GM21390 (cell line): ENCODE measurements around the gene CIAO2A.

Source experiments
- ATAC-seq: cut with Tn5 transposase; IDR thresholded peaks from one replicate; pipeline ENCODE4 v1.9.1; 2021; ENCODE audit not compliant: unreplicated experiment

Gene CIAO2A

DNA sequence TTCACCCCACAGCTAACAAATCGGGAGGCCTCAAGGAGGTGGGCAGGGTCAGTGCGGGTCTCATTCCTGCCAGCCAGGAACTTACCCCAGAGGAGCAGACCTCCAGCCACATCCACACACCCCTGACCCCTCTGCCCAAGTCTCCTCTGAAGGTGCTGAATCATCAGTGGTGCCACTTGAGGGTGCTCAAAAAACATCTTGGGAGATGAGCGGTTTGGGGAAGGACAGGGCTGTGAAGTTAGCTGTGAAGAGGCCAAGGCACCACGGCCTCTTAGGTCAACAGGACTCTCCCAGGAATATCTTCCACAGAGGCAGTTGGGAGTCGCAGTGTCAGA, 48.6 kb downstream of the CIAO2A start:
- no peak for ATAC-seq

DNA sequence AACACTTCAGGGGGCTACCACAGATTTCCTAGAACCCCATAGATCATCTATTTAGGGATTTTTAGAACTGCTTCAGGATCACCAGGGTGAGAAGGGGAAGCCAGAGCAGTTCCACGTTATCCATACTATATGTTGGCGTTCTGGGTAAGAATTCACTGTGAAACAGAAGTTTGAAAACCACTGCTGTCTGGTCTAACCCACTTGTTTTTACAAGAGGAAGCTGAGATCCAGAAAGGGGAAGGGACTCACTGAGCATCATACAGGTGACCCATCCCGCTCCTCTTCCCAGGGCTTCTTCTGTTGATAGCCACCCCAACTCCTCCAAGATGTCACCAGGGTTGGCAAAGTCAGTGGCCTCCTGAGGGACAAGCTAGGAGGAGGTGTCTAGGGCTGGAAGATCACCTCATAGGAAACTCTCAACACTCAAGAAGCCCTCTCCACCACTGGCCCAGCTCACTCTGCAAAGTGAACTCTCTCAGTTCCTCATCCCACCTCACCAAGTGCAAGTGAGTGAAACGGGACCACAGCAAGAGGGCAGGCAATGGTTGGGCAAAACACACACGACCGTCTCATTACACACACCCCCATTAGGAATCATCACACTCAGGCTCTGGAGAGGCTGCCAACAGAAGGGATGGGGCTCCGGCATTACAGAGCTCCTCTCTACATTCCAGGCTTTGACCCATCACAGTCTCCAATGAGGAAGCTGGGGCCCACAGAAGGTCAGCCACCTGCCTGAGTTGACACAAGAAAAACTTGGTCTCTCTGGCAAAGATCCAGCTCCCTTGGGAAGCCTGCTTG, 49.1 kb downstream of the CIAO2A start:
- peak; percentile 73 for ATAC-seq

DNA sequence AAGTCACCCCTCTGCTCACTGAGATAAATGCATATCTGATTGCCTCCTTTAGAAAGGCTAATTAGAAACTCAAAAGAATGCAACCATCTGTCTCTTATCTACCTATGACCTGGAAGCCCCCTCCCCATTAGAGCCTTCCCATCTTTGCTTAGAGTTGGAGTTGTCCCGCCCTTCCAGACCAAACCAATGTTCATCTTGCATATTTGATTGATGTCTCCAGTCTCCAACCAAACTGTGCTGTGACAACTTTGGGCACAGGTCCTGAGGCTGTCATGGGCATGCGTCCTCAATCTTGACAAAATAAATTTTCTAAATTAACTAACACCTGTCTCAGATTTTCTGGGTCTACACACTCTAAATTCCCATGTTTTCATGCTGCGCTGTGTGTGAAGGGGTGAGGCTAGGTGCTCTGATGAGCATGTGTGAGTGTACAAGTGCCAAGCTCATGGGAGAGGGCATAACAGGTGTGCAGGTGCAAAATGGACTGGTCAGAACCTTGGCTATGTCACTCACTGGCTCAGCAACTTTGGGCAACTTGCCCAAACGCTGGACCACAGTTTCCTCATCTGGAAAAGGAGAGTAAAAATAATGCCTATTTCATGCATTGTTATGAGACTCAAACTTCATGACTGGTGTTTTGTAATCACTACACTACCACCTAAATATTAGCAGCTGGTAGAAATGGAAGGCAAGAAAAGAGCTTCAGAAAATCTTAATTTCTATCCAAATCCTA, 54.6 kb downstream of the CIAO2A start:
- no peak for ATAC-seq

DNA sequence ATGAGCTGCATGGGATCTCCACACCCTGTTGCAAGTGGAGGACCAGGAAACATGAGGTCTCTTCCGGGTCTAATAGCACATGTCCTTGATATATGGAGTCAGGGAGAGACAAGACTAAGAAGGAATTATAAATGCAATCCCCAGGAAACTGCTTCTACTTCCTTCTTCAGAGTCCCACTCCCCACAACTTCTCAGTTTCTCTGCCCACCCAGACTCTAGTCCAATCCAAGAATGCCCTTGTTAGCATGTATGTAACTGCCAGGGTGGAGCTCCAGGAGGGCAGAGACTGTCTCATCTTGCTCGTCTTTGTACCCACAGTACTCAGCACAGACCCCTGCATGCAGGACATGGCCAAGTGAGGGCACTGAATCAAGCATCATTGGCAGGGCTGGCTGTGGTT, 55.7 kb downstream of the CIAO2A start:
- no peak for ATAC-seq

DNA sequence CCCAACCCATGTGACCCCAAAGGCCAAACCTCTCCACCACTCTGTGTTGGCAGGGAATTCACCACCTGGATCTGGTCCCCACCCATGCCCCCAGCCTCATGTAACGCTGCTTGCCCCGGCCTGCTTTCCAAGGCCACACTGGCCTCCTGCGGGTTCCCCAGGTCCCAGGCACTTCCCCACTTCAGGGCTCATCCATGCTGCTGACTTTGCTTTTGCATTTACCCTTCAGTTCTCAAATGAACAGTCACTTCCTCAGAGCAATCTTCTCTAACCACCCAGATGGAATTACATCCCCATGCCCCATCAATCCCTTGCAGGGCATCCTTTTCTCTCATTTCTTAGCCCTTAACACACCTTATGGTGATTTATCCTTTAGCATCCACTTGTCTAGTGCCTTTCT, 56.5 kb downstream of the CIAO2A start:
- no peak for ATAC-seq

DNA sequence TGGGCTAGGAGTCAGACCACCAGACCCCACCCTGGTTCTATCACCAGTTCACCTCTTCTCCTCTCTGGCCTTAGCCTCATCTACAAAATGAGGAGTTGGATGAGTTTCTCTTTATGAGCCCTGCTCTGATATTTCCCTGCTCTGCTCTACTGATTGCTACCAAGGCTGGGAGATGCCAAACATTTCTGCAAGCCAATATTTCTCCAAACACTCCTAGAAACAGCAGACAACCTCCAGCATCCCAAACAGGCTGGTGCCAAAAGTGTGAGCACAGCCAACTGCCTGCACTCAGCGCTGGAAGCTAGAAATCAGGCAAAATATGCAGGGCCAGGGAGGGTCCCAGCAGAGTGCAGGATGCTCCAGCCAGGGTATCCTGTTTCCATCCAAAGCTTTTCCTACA, 58.1 kb downstream of the CIAO2A start:
- no peak for ATAC-seq

DNA sequence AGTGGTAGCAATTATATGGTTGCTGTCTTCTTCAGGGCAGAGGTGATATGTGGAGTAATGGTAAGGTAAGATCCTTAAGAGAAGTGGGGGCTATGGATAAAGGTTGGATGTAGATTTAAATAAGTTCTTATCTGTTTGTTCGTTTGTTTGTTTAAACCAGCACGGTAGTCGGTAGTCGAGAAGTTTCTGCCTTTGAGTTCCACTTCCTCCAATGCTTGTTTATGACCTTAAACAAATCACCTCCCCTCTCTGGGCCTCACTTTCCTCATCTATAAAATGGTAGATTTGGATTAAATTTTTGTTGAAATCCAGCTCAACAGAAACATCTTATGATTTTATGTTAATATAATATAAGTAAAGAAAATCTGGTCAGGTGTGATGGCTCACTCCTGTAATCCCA, 59.1 kb downstream of the CIAO2A start:
- ATAC-seq = no peak

DNA sequence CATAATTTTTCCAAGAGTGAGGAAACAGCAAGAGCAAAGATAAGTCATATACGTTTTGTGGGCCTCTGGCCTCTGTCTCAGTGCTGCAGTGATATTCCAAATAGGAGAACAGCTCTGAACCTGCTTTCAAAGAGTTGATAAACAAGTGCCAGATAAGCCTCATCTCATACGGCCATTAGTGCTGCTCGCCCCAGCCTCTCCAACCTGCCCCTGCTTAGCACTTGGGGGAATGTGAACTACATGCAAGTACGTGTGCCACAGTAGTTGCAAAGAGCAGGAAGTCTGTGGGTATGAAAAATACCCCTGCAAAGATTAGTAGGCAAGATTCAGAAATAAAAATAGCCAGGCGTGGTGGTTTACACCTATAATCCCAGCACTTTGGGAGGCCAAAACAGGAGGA, 61.3 kb downstream of the CIAO2A start:
- ATAC-seq = no peak

DNA sequence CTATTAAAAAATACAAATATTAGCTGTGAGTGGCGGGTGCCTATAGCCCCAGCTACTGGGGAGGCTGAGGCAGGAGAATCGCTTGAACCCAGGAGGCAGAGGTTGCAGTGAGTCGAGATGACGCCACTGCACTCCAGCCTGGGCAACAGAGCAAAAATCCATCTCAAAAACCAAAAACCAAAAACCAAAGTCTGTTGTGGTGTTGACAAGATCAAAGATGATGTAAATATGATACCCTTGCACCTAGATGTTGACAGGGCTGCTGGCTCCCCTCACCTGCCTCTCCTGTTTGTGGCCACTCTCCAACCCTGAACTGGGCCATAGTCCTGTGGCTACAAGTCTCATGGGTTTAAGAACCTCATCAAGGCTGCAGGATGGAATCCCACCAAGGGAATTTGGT, 63.5 kb downstream of the CIAO2A start:
- ATAC-seq = no peak

DNA sequence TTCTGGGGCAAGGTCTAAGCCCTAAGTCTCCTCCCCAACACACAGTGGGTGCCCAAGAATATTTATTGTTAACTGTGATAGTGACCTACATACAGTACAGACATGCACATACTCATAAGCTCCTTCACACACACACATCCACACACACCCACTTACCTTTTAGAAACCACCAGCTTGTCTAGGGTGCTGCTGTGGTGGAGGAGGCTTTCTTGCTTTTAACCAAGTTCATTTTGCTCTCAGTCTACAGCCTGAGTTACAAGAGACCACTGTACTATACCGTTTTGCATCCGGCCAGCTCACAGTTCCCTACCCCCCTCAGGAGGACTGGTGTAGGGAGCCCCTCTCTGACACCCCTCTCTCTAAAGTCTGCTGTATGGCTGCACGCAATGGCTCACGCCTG, 64.0 kb downstream of the CIAO2A start:
- ATAC-seq = no peak

DNA sequence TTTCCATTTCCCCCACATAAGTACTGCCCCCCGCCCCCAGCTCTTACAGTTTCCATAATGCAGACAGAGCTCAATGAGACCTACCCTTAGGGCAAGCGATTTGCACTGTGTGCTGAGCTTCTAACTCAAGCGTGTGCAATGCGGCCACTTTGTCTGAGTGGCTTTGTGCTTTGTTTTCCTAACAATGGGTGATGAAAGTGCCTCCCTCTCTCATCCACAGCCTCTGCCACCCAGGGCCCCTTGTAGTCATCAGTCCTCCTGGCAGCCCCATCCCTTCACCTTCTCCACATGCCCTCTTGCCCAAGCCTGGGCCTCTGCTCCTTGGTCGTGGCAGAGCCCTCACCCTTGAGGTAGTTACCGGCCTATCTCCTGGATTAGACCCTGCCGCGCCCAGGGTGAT, 64.5 kb downstream of the CIAO2A start:
- ATAC-seq = no peak

DNA sequence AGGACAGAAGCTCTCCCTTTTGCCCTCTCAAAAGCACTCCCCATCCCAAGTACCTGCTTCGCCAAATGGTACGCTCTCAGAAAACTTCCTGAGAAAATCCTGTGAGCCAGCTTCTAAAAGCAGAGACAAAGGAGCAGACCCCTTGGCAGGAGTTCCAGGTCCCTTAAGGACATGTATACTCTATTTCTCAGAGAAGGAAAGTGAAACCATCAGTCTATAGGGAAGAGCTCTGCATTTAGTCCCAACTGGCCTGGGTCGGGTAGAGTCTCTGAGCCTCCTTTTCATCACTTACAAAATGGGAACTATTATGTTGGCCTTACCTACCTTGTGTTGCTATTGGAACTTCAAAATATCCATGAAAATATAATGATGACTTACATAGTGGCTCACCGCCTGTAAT, 67.0 kb downstream of the CIAO2A start:
- no peak for ATAC-seq

DNA sequence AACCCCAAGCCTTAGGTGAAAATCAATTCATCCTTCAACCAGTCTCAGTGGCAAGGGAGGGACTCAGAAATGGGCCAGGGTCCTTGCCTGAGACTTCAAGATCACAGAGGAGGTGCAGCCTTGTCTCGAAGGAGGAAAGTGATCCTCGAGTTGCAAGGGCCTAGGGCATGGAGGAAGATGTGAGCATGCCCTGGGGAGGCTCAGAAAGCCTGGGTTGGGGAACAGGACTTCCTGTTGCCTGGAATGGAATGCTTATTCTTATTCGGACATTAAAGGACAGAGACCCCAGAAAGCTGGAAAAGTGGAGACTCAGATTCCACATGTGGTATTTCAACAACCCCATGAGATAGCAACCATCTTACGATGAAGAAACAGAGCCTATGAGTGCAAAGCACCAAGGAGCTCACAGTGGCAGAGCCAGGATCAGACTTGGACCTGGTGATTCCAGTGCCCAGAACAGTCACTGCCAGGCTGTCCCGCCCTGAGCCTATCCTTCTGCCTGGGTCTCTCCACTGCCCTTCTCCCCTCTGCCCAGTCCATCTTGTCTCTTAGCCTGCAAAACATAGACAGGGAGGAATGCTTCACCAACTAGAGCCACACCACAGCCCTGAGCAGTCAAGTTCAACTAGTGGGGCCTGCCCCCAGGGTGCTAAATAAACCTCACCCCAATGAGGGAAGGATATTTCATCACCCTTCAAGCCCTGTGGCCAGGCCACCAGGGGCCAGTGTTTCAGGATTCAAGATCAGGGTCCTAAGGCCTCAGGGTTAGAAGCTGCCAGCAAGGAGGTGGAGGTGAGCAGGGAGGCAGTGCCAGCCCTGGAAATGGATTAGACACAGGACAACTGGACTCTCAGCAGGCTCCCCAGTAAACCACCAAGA, 69.2 kb downstream of the CIAO2A start:
- no peak for ATAC-seq

DNA sequence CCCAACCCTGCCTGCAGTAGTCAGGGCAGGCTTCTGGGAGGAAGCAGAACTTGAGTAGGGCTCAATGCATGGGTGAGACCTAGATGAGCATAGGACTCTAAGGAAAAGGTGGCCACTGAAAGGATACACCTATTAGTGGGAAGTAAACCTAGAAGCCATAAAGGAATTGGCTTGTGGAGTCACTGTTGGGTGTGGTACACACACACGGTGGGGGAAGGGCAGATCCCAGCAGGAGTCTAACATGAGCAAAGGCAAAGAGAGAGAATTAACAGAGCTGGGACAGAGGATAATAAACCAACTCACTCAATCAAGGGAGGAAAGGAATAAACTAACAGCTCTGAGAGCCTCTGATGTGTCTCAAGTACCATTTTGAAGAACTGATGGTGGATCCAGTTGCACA, 70.4 kb downstream of the CIAO2A start:
- no peak for ATAC-seq

DNA sequence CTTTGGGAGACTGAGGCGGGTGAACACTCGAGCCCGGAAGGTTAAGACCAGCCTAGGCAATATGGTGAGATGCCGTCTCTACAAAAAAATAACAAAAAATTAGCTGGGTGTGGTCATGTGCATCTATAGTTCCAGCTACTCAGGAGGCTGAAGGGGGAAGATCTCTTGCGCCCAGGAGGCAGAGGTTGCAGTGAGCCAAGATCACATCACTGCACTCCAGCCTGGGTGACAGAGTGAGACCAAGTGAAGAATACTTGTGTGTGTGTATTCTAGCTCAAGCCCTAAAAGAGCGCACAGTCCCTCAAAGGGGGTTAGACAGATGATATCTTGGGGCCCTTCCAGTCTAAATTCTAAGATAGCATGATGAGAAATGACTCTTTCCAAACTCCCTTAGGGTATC, 71.1 kb downstream of the CIAO2A start:
- ATAC-seq = no peak
